Prostate gland (tissue), 2 donors: ENCODE data around the gene PRDM16. TPM values are rescaled to one million over a fixed set of nuclear protein-coding genes. Genes with fewer than 3 reads are reported as not detected.
A peak's percentile ranks its signal among the peaks of the same experiment; 100 is the strongest.

Experiments used
- DNase-seq: peaks from one replicate; pipeline ENCODE4 v3.0.0-alpha.2; 2019; ENCODE audit warnings: low spot score
- H3K27ac ChIP-seq, 2 donors: fragments of 200-600 bp; sonication (generic); 2 replicates each; pipeline ENCODE4 v1.5.1; 2017 to 2019
- H3K27me3 ChIP-seq: fragments of 200-600 bp; sonication (generic); replicated peaks from 2 replicates; pipeline ENCODE4 v1.5.1; 2019; ENCODE audit not compliant: insufficient read depth
- H3K36me3 ChIP-seq, 2 donors: fragments of 200-600 bp; sonication (generic); 1 replicate in 1 of 2; 2 replicates in 1 of 2; pipeline versions ENCODE4 v1.5.1 to v1.8.1; 2017 to 2019
- H3K4me1 ChIP-seq: fragments of 200-600 bp; sonication (generic); replicated peaks from 2 replicates; pipeline ENCODE4 v1.5.1; 2019
- H3K4me3 ChIP-seq, 2 donors: fragments of 200-600 bp; sonication (generic); 2 replicates each; pipeline ENCODE4 v1.5.1; 2017 to 2019
- H3K9me3 ChIP-seq: fragments of 200-600 bp; sonication (generic); 2 replicates; pipeline ENCODE4 v1.5.1; 2017
- CTCF ChIP-seq, 4 experiments: fragments of 200-600 bp in 2 of 4; fragments of 450-650 bp in 2 of 4; sonication (generic) in 2 of 4; IDR thresholded peaks; 1 replicate in 3 of 4; 2 replicates in 1 of 4; pipeline ENCODE4 v1.5.1; 2016 to 2019; ENCODE audit warnings: antibody characterized with exemption in 4 of 4, mild to moderate bottlenecking in 2 of 4, moderate library complexity in 2 of 4
- POLR2A ChIP-seq: fragments of 450-650 bp; IDR thresholded peaks from one replicate; pipeline ENCODE4 v1.6.1; 2016; ENCODE audit warnings: antibody characterized with exemption, mild to moderate bottlenecking
- POLR2AphosphoS5 ChIP-seq: sonication (generic); formaldehyde crosslinking; IDR thresholded peaks from one replicate; pipeline ENCODE4 v1.6.1; 2017; ENCODE audit warnings: antibody characterized with exemption
- WGBS: methylation state at CpG from one replicate; pipeline ENCODE4 v1.1.5; 2018; 5-methylcytosine and 5-hydroxymethylcytosine counted together
- intact Hi-C: fragments of 100-400 bp; cut with DNase I; formaldehyde crosslinking; loops from one replicate; pipeline ENCODE4 v1.14.2; 2022
- total RNA-seq, 2 donors: library from RNA; depleted of rRNA; stranded (reverse); fragments of >200 nt; gene quantifications; one replicate each; pipeline ENCODE4 v1.1.0, GENCODE V29; 2016

PRDM16 gene
- total RNA-seq, 2 donors from 2014 or later: 0.23 to 6.5 TPM

- DNase-seq: no peak
- no peaks in the 10 kb centered on the region for H3K27me3 ChIP-seq
- H3K27ac ChIP-seq: no peak overlapping the region
- WGBS: 66% methylated on average over 20 of the region's 20 CpGs
- no peaks in the 10 kb centered on the region for H3K9me3 ChIP-seq
- H3K4me1 ChIP-seq: no peaks in the 10 kb centered on the region
- TF ChIP-seq CTCF (IDR thresholded peaks at IDR 0.05) (no peak), POLR2A (no peak), POLR2AphosphoS5 (no peak)
- no peak overlapping the region for H3K4me3 ChIP-seq
- intact Hi-C loops: no loop called here
- no peaks in the 10 kb centered on the region for H3K36me3 ChIP-seq
Observed at GRCh38 chr1:3481836-3482375, 412.9 kb downstream of the PRDM16 start.

- no peaks in the 10 kb centered on the region for H3K36me3 ChIP-seq
- 54% methylated on average over 16 of the region's 18 CpGs for WGBS
- no peak overlapping the region for H3K27ac ChIP-seq
- H3K9me3 ChIP-seq: no peaks in the 10 kb centered on the region
- H3K27me3 ChIP-seq: no peaks in the 10 kb centered on the region
- no peak overlapping the region for H3K4me3 ChIP-seq
- DNase-seq: no peak
- TF ChIP-seq CTCF (IDR thresholded peaks at IDR 0.05) (peak in 1 of 4 experiments; percentile 28), POLR2AphosphoS5 (no peak)
- no peaks in the 10 kb centered on the region for H3K4me1 ChIP-seq
- intact Hi-C loops: no loop called here
Observed at GRCh38 chr1:3482378-3482849, 413.4 kb downstream of the PRDM16 start.

- H3K36me3 ChIP-seq: no peaks in the 10 kb centered on the region
- H3K27me3 ChIP-seq: no peaks in the 10 kb centered on the region
- no peak for DNase-seq
- TF ChIP-seq POLR2A (no peak), POLR2AphosphoS5 (no peak), CTCF (IDR thresholded peaks at IDR 0.05) (no peak)
- intact Hi-C loops: no loop called here
- WGBS: 65% methylated on average over 13 of the region's 14 CpGs
- H3K27ac ChIP-seq: no peak overlapping the region
- H3K4me3 ChIP-seq: no peak overlapping the region
- H3K4me1 ChIP-seq: no peaks in the 10 kb centered on the region
- no peaks in the 10 kb centered on the region for H3K9me3 ChIP-seq
Observed at GRCh38 chr1:3483380-3483779, 414.4 kb downstream of the PRDM16 start.

GRCh38 chr1:3483801-3484444, 414.9 kb downstream of the PRDM16 start:
- no peaks in the 10 kb centered on the region for H3K36me3 ChIP-seq
- no peaks in the 10 kb centered on the region for H3K27me3 ChIP-seq
- H3K27ac ChIP-seq: no peak overlapping the region
- 49% methylated on average over 31 of the region's 31 CpGs for WGBS
- DNase-seq: peak; percentile 42
- intact Hi-C loops: no loop called here
- TF ChIP-seq POLR2A (no peak), CTCF (IDR thresholded peaks at IDR 0.05) (peak; percentile 75 to 96 (median 85)), POLR2AphosphoS5 (no peak)
- no peaks in the 10 kb centered on the region for H3K4me1 ChIP-seq
- no peaks in the 10 kb centered on the region for H3K9me3 ChIP-seq
- H3K4me3 ChIP-seq: no peak overlapping the region

GRCh38 chr1:3485016-3485415, 416.0 kb downstream of the PRDM16 start:
- intact Hi-C loops: no loop called here

More at GRCh38 chr1:3485016-3485415, 416.0 kb downstream of the PRDM16 start:
- Histone ChIP-seq H3K4me1 (no peaks in the 10 kb centered on the region), H3K36me3 (no peaks in the 10 kb centered on the region), H3K27ac (no peak overlapping the region), H3K27me3 (no peaks in the 10 kb centered on the region), H3K4me3 (no peak overlapping the region), H3K9me3 (no peaks in the 10 kb centered on the region)
- TF ChIP-seq CTCF (IDR thresholded peaks at IDR 0.05) (no peak), POLR2AphosphoS5 (no peak), POLR2A (no peak)
- WGBS: 89% methylated on average over 14 of the region's 14 CpGs
- no peak for DNase-seq
